Stimulated activated CD4-positive, alpha-beta T cell treated with anti-CD3 and anti-CD28 coated beads, Interleukin-15, amount 100 ng/mL, for 24 hours (primary cell): Measurements from ENCODE around the gene SERPINA5.

Experiments
- DNase-seq: peaks from one replicate; pipeline ENCODE4 v3.0.0-alpha.2; 2020

Gene SERPINA5

GRCh38 chr14:94555991-94556390 lies 25.2 kb upstream of the SERPINA5 start:
- no peak for DNase-seq

GRCh38 chr14:94557327-94557726 lies 23.9 kb upstream of the SERPINA5 start:
- no peak for DNase-seq

- no peak for DNase-seq
Observed at GRCh38 chr14:94558842-94559241, 22.4 kb upstream of the SERPINA5 start.

DNA sequence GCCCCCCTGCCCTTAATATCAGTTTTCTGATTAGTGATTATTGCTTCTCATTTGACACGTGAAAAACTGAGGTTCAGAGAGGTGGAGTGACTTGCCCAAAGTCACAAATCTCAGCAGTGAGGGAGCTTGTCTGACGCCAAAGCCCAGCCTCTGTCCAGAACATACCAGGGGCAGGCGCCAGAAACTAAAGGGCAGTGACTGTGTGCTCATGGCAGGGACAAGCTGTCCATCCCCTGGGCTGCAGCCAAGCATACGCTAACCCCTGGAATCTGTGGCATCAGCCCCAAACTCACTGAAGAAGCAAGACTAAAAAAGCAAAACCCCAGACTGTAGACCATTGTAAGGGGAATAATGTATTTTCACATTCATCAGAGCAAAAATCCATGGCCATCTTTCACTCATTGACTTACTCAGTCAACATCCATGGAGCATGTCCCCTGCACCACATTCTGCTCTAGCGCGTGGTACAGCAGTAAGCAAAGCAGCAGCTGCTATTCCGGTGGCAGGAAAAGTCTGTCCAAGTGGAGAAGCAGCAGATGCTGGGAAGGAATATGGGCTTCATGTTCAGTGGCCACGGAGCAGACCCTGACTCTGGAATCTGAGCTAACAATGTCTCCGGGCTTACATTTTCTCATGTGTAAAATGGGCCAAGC lies 21.5 kb upstream of the SERPINA5 start:
- no peak for DNase-seq

DNA sequence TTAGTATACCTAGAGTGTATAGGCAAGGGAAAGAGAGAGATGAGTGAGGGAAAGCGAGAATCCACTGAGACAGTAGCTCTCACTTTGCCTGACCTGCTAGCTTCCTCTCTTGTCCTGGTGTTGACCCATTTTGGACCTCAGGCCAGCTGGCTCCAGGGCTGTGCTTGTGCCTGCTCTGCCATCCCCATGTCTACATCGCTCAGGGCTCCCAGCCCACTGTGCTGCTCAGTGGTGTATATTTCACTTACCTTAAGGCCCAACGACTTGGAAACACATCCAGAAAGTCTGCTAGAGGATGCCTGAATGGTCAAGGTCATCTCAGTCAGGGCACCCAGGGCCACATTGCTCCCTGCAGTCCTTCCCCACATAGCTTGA lies 20.9 kb upstream of the SERPINA5 start:
- no peak for DNase-seq

GRCh38 chr14:94560751-94561655 lies 20.2 kb upstream of the SERPINA5 start, which contains the start of gene SERPINA4:
Gene SERPINA4 (plus strand): TSS chr14:94561442. CDS start chr14:94563483, 2,041 bp downstream.
- DNase-seq: no peak

GRCh38 chr14:94561656-94562010 lies 19.6 kb upstream of the SERPINA5 start:
- DNase-seq: no peak

GRCh38 chr14:94562022-94562421 lies 19.2 kb upstream of the SERPINA5 start:
- no peak for DNase-seq

GRCh38 chr14:94562941-94563883 lies 18.0 kb upstream of the SERPINA5 start:
- no peak for DNase-seq

DNA sequence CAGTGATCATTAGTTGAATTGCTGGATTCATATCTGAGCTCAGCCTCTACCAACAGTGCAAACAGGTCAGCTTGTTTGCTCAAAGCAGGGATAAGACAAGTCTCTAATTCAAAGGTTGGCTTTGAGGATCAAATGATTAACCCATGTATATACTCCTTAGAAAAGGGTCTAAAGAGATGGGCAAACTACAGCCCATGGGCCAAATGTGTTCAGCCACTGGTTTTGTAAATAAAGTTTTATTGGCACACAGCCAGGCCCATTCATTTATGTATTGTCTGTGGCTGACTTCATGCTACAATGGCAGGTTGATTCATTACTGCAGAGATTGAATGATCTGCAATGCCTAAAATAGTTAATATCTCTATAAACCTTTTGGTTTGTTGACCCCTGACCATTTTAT lies 16.8 kb upstream of the SERPINA5 start:
- DNase-seq: no peak

GRCh38 chr14:94568186-94568585 lies 13.0 kb upstream of the SERPINA5 start:
- DNase-seq: no peak

DNA sequence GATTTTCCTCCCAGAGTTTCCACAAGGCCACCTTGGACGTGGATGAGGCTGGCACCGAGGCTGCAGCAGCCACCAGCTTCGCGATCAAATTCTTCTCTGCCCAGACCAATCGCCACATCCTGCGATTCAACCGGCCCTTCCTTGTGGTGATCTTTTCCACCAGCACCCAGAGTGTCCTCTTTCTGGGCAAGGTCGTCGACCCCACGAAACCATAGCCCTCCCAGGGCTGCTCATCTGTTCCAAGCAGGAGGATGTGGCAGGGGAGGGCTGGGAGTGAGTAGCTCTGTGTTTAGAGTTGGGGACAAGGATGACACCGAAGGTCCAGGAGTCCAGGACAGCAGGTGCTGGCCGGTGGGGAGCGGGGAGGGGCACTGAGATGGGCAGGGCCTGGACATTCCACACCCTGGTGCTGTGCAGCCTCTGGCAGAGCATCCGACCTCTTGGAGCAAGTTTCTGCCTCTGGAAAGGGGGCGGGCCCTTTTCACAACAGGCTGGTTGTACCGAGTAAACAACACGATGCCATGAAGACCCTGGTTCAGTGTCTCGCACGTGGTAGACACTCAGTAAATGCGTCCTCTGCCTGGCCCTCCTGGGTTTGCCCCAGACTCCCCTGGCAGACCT lies 11.7 kb upstream of the SERPINA5 start:
- no peak for DNase-seq

DNA sequence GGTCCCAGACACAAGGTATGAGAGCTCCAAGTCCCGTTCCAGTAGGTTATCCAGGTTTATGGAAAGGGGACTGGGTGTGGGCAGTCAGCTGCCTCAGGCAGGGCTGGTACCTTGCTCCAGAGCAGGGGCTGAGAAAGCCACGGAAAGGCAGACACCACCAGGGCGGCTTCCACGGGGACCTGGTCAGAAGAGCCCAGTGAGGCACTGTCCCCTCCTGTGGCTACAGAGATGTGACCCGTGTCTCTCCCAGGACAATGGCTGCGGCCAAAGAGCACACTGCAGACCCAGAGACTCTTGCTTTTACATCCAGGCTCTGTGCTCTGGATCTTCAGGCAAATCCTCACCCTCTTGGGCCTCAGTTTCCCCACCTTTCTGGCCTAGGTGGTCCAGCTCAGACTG lies 11.2 kb upstream of the SERPINA5 start:
- no peak for DNase-seq

- no peak for DNase-seq
Observed at GRCh38 chr14:94570440-94570839, 10.8 kb upstream of the SERPINA5 start.

GRCh38 chr14:94571395-94571794 lies 9.8 kb upstream of the SERPINA5 start:
- DNase-seq: no peak

DNA sequence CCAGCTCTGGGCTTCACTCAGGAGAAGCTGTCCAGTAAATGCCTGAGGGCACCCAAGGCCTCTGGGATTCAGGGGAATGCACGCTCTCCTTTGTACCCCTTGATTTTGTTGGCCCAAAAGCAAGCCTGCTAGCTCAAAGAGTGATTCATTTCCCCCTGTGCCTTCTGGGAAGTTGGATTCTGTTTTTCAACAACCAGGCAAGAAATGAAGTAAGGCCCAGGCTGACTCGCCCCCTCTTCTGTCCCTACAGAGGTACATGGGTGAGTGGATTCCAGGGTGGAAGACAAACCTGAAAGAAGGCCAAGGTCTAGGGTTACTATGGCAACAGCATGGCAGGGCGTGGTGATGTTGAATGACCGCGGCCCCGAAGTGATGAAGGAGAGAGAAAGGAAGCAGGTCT lies 9.3 kb upstream of the SERPINA5 start:
- DNase-seq: no peak

- DNase-seq: no peak
Observed at GRCh38 chr14:94572637-94573303, 8.5 kb upstream of the SERPINA5 start.

- DNase-seq: no peak
Observed at GRCh38 chr14:94573475-94574277, 7.5 kb upstream of the SERPINA5 start.

- no peak for DNase-seq
Observed at GRCh38 chr14:94574336-94574735, 6.9 kb upstream of the SERPINA5 start.

GRCh38 chr14:94575730-94576585 lies 5.3 kb upstream of the SERPINA5 start:
- no peak for DNase-seq
